Ovary (tissue), 3 donors: ENCODE data around the gene WIZ.

Source experiments
- POLR2A ChIP-seq: fragments of 450-650 bp; IDR thresholded peaks from one replicate; pipeline ENCODE4 v1.6.1; 2017; ENCODE audit warnings: antibody characterized with exemption, mild to moderate bottlenecking, moderate library complexity
- TF ChIP-seq, protein P1 (sequence below), 3 donors: fragments of 450-650 bp in 2 of 3; fragments of 200-600 bp in 1 of 3; IDR thresholded peaks; one replicate each; pipeline versions ENCODE4 v1.5.1 to v1.8.0; 2016 to 2022; ENCODE audit warnings: antibody characterized with exemption in 3 of 3, mild to moderate bottlenecking in 1 of 3
- donor health status: DM: no; HTN: no; CAD: no.

DNA sequence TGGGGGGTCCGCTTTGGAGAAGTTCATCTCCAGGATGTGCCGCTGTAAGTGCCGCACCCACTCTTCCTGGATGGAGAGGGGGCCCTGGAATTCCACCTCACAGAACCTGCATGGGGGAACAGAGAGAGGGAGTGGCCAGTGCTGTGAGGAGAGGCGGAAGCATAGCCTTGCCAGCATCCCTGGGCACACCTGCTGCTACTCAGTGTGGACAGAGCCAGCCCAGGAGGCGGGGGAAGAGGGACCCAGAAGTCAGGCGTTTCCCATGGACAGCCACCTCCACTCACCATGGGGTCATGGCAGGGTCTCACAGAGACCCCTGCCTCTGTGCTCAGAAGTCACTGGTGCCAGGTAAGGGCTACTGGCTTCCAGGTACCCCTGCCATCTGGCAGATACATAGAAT is 26.6 kb downstream of the WIZ start:
- TF ChIP-seq, protein P1, sequence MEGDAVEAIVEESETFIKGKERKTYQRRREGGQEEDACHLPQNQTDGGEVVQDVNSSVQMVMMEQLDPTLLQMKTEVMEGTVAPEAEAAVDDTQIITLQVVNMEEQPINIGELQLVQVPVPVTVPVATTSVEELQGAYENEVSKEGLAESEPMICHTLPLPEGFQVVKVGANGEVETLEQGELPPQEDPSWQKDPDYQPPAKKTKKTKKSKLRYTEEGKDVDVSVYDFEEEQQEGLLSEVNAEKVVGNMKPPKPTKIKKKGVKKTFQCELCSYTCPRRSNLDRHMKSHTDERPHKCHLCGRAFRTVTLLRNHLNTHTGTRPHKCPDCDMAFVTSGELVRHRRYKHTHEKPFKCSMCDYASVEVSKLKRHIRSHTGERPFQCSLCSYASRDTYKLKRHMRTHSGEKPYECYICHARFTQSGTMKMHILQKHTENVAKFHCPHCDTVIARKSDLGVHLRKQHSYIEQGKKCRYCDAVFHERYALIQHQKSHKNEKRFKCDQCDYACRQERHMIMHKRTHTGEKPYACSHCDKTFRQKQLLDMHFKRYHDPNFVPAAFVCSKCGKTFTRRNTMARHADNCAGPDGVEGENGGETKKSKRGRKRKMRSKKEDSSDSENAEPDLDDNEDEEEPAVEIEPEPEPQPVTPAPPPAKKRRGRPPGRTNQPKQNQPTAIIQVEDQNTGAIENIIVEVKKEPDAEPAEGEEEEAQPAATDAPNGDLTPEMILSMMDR (IDR thresholded peaks at IDR 0.05), result no peak
- no peak for TF ChIP-seq POLR2A
